HuH-7.5 (cell line): ENCODE measurements around the gene PATJ.
"Not testable (repeated sequence)": the region's sequence is repeated elsewhere in the genome, so short reads cannot be mapped to it uniquely, and the experiment has no call there.

ENCODE experiments used
- DNase-seq: peaks from one replicate; pipeline ENCODE4 v3.0.0; 2011; ENCODE audit warnings: low spot score

Gene PATJ

GRCh38 chr1:62175568-62176179 is 433.4 kb downstream of the PATJ start:
- no peak for DNase-seq

DNA sequence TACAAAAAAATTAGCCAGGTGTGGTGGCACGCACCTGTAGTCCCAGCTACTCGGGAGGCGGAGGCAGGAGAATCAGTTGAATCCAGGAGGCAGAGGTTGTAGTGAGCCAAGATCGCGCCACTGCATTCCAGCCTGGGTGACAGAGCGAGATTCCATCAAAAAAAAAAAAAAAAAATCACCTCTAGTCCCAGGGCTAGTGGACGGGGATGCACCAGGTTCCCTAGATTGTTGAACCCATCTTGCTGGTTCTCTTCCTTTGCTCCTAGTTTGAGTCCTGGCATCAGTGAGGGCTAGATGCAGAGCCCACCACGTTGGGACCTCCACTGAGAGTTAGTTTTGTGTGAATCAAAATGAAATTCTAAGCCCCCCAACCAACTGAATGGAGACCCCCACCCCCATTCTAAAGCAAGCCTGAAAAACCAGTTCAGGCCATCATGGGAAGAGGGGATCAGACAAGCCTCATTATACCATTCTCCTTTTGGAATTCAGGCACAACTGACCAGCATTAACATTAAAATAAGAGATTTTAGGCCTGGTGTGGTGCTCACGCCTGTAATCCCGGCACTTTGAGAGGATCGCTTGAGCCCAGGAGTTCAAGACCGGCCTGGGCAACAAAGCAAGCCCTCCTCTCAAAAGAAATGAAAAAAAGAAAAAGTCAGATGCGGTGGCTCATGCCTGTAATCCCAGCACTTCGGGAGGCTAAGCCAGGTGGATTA is 434.5 kb downstream of the PATJ start:
- DNase-seq: no peak

- DNase-seq: no peak
Observed at GRCh38 chr1:62177621-62178020, 435.3 kb downstream of the PATJ start.

GRCh38 chr1:62178372-62178771 is 436.1 kb downstream of the PATJ start:
- DNase-seq: no peak

- DNase-seq: not testable (repeated sequence)
Observed at GRCh38 chr1:62180054-62180453, 437.8 kb downstream of the PATJ start.

DNA sequence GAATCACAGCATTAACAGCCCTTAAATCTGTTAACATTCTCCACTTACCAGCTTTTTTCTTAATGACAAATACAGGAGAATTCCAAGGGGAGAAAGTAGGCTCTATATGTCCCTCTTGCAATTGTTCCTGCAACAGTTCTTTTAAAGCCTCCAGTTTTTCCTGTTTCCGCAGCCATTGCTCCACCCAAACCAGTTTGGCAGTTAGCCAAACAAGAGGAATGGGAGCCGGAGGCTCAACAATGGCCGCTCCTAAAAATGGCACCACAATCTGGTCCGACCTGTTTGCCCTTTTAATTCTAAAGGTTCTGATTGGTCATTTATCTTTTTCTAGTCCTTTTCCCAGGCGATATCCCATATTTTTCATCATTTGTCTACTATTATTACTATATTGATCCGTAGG is 438.4 kb downstream of the PATJ start:
- DNase-seq: no peak

DNA sequence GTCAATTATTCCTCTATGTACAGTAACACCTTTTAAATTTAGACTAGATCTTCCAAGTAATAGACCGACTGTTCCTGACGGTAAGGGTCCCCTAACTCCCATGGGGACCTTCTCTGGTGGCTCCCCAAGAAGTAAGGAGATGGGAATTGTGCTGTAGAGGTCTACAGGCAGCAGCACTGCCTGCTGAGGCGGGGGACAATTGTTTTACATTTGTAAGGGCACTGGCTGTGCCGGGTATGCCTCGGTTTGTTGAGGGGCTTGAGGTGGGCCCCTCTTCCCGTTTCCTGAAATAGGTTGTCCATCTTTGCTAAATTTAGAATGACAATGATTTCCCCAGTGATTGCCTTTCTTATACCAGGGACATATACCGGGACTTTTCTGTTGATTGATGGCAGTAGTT is 439.3 kb downstream of the PATJ start:
- no peak for DNase-seq

GRCh38 chr1:62182157-62182556 is 439.9 kb downstream of the PATJ start:
- not testable (repeated sequence) for DNase-seq

GRCh38 chr1:62183164-62184020 is 441.1 kb downstream of the PATJ start:
- DNase-seq: not testable (repeated sequence)

DNA sequence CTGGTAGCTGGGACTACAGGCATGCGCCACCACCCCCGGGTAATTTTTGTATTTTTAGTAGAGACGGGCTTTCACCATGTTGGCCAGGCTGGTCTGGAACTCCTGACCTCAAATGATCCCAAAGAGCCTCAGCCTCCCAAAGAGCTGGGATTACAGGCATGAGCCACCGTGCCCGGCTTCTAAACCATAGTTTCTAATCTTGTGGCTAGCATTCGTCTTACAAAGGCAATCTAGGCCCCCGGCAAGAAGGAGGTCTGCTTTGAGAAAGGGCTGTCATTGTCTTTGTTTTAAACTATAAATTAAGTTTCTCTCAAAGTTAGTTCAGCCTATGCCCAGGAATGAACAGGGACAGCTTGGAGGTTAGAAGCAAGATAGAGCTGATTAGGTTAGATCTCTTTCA is 442.1 kb downstream of the PATJ start:
- DNase-seq: no peak

DNA sequence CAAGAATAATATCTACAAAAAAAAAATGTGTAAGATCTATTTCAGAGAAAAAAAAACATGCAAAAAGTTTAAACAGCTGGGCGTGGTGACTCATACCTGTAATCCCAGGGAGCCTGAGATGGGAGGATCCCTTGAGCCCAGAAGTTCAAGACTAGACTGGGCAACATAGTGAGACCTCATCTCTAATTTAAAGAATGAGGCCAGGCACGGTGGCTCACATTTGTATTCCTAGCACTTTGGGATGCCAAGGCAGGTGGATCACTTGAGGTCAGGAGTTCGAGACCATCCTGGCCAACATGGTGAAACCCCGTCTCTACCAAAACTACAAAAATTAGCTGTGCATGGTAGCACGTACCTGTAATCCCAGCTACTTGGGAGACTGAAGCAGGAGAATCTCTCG is 443.0 kb downstream of the PATJ start:
- DNase-seq: not testable (repeated sequence)

GRCh38 chr1:62185677-62186076 is 443.4 kb downstream of the PATJ start:
- no peak for DNase-seq

- DNase-seq: no peak
Observed at GRCh38 chr1:62187548-62187947, 445.3 kb downstream of the PATJ start.

- no peak for DNase-seq
Observed at GRCh38 chr1:62188111-62188510, 445.8 kb downstream of the PATJ start.

DNA sequence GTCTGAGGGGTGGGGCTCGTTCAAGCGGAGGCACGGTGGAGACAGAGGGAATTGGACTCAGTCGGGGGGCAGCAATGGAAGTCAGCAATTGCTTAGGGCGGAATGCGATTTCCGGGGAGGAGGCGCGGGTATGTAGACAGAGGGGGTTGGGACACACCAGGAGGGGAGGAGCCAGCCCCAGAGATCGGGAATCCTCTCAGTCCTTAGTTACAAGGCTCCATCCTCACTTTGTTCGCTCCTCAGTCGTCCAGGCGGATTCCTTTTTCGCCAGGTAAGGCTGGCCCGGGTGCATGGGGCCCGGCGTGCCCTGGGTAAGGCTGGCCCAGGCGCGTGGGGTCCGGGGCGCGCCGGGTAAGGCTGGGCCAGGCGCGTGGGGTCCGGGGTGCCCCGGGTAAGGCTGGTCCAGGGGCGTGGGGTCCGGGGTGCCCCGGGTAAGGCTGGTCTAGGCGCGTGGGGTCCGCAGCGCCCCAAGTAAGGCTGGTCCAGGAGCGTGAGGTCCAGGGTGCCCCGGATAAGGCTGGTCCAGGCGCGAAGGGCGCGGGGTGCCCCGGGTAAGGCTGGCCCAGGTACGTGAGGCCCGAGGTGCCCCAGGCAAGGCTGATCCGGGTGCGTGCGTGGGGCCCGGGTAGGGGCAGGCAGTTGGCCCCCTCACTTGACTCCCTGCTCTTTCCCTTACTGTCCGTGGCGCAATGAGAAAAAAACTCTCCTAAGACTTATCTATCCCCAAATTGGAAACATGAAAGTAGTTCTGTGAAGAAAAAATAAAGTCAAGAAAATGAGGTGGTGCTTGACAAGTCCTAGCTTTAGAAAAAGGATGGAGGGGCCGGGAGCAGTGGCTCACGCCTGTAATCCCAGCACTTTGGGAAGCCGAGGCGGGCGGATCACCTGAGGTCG is 452.6 kb downstream of the PATJ start, which contains the start of gene L1TD1:
TSS of gene L1TD1 (plus strand) at position 199 of the 894 bp plus-strand sequence. CDS start 11,780 bp downstream, outside the sequence.
- DNase-seq: no peak

DNA sequence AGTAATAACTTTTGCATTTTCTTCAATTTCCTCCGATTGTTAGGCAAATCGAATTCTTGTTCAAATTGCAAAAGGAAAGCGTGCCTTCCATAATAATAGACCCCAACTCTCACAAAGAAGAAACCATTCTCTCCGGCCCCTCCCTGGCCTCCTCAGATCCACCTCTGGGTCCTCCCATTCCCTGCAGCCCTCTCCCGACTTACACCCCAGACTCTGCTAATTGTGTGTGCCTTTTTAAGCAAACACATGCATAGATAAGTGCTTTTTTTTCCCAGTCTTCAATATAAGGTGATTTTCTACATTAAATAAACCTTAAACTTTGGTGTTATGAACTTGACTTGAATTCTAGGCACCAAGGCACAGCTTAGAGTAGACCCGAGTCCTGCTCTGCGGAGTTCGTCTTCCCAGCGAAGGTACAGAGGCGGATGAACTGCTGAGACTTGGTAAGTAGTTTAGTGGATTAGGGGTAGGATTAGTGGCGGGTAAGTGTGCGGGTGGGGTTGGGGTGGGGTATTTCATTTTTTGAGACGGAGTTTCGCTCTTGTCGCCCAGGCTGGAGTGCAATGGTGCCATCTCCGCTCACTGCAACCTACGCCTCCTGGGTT is 453.9 kb downstream of the PATJ start:
- no peak for DNase-seq

GRCh38 chr1:62198069-62198780 is 455.9 kb downstream of the PATJ start:
- DNase-seq: no peak

- DNase-seq: no peak
Observed at GRCh38 chr1:62198781-62199125, 456.5 kb downstream of the PATJ start.

- no peak for DNase-seq
Observed at GRCh38 chr1:62207187-62207586, 464.9 kb downstream of the PATJ start.

DNA sequence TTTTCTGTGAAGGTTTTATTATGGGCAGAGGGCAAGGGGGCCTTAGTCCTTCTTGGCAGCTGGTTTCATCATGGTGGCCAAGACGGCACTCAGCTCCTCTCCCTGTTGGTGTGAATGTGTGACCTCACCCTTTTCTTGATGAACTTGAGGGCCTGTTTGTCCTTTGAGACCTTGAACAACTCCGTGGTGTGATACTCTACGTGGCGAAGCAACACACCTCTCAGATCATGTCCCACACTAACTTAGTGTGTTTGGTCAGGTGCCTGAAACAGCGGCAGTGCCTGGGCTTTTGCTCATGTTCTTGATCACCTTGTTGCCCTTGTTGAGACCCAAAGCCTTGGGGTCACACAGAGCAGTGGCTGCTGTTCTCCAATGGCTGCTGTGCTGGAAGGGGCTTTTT is 465.8 kb downstream of the PATJ start:
- no peak for DNase-seq

GRCh38 chr1:62208970-62209369 is 466.7 kb downstream of the PATJ start:
- no peak for DNase-seq
